HepG2 (cell line): ENCODE data around the gene C2orf42. TPM values are rescaled to one million over a fixed set of nuclear protein-coding genes. Genes with fewer than 3 reads are reported as not detected.

Experiments
- CBFB ChIP-seq: sonication (generic); formaldehyde crosslinking; IDR thresholded peaks from 2 replicates; pipeline ENCODE4 v1.4.0; 2020; ENCODE audit warnings: missing genetic modification reagents
- ETV6 ChIP-seq: sonication (generic); formaldehyde crosslinking; conservative IDR thresholded peaks from 2 replicates; pipeline ENCODE4 v1.4.0; 2020; ENCODE audit warnings: missing genetic modification reagents
- GABPA ChIP-seq, 2 experiments: IDR thresholded peaks; 2 replicates each; pipeline ENCODE4 v1.6.1; 2011 to 2016; ENCODE audit warnings: low read depth in 2 of 2, low read length in 1 of 2, missing biosample characterization in 1 of 2, missing genetic modification characterization in 1 of 2
- ONECUT2 ChIP-seq: sonication (generic); formaldehyde crosslinking; IDR thresholded peaks from 2 replicates; pipeline ENCODE4 v1.4.0; 2020; ENCODE audit warnings: missing genetic modification reagents
- PBX2 ChIP-seq: IDR thresholded peaks from 2 replicates; pipeline ENCODE4 v1.6.1; 2016; ENCODE audit warnings: control low read depth
- RXRA ChIP-seq: sonication (generic); formaldehyde crosslinking; IDR thresholded peaks from 2 replicates; pipeline ENCODE4 v1.5.1; 2020; ENCODE audit warnings: missing genetic modification reagents
- TARDBP ChIP-seq: sonication (generic); formaldehyde crosslinking; IDR thresholded peaks from 2 replicates; pipeline ENCODE4 v1.8.0; 2022; ENCODE audit warnings: mild to moderate bottlenecking, missing genetic modification reagents
- TSC22D2 ChIP-seq: sonication (generic); formaldehyde crosslinking; IDR thresholded peaks from 2 replicates; pipeline ENCODE4 v1.5.1; 2020; ENCODE audit warnings: missing genetic modification reagents, mild to moderate bottlenecking, borderline replicate concordance
- ZFP1 ChIP-seq: IDR thresholded peaks from 2 replicates; pipeline ENCODE4 v1.6.1; 2016
- ZNF253 ChIP-seq: sonication (generic); formaldehyde crosslinking; IDR thresholded peaks from 2 replicates; pipeline ENCODE4 v1.8.0; 2022; ENCODE audit warnings: mild to moderate bottlenecking, missing genetic modification reagents, borderline replicate concordance
- ZNF34 ChIP-seq: sonication (generic); formaldehyde crosslinking; IDR thresholded peaks from 2 replicates; pipeline ENCODE4 v1.4.0; 2020; ENCODE audit warnings: mild to moderate bottlenecking, missing genetic modification reagents, borderline replicate concordance
- ZNF407 ChIP-seq: sonication (generic); formaldehyde crosslinking; IDR thresholded peaks from one replicate; pipeline ENCODE4 v1.5.1; 2020; ENCODE audit warnings: mild to moderate bottlenecking, missing genetic modification reagents; ENCODE audit errors: not compliant biosample characterization
- ZNF460 ChIP-seq: sonication (generic); formaldehyde crosslinking; IDR thresholded peaks from 2 replicates; pipeline ENCODE4 v1.5.1; 2020; ENCODE audit warnings: missing genetic modification reagents, mild to moderate bottlenecking, borderline replicate concordance
- ZNF484 ChIP-seq: sonication (generic); formaldehyde crosslinking; IDR thresholded peaks from 2 replicates; pipeline ENCODE4 v1.5.1; 2020; ENCODE audit warnings: mild to moderate bottlenecking, low read depth, missing genetic modification reagents, borderline replicate concordance
- ZNF550 ChIP-seq: sonication (generic); formaldehyde crosslinking; IDR thresholded peaks from 2 replicates; pipeline ENCODE4 v1.4.0; 2020; ENCODE audit warnings: mild to moderate bottlenecking, missing genetic modification reagents, borderline replicate concordance
- ZNF709 ChIP-seq: sonication (generic); formaldehyde crosslinking; IDR thresholded peaks from 2 replicates; pipeline ENCODE4 v1.5.0; 2020; ENCODE audit warnings: mild to moderate bottlenecking, missing genetic modification reagents
- ZNF737 ChIP-seq: sonication (generic); formaldehyde crosslinking; IDR thresholded peaks from 2 replicates; pipeline ENCODE4 v1.5.0; 2020; ENCODE audit warnings: missing genetic modification reagents, mild to moderate bottlenecking, borderline replicate concordance
- ZZZ3 ChIP-seq: sonication (generic); formaldehyde crosslinking; IDR thresholded peaks from 2 replicates; pipeline ENCODE4 v1.4.0; 2020; ENCODE audit warnings: missing genetic modification reagents, mild to moderate bottlenecking, borderline replicate concordance
- polyA plus RNA-seq, 8 experiments: library from polyadenylated mRNA; depleted of rRNA in 3 of 8; stranded (reverse) in 7 of 8; unstranded in 1 of 8; fragments of >200 nt; fragmentation: Illumina TruSeq in 4 of 8; extraction: Trizol in 4 of 8; gene quantifications; 2 replicates each; pipeline versions ENCODE4 v1.2.1 to v1.2.3, GENCODE V29; 2011 to 2016; ENCODE audit warnings: low read depth in 4 of 8, missing spikeins in 1 of 8, mixed read lengths in 1 of 8; ENCODE audit not compliant: insufficient read depth in 1 of 8
- total RNA-seq, 5 experiments: library from RNA; depleted of rRNA; stranded (reverse); fragments of >200 nt; fragmentation: Illumina TruSeq; extraction: Trizol; gene quantifications; 2 replicates each; pipeline ENCODE4 v1.2.3, GENCODE V29; 2016; ENCODE audit warnings: low read depth in 1 of 5
- TF ChIP-seq, protein P1 (sequence below): sonication (generic); formaldehyde crosslinking; IDR thresholded peaks from 2 replicates; pipeline ENCODE4 v1.5.0; 2020; ENCODE audit warnings: missing genetic modification reagents

C2orf42 gene
- total and polyA plus RNA-seq, 2 of the 13 experiments (the other 11 are each of a cell fraction or from before 2014, with no cell fraction given): 9.3 to 9.9 TPM

DNA sequence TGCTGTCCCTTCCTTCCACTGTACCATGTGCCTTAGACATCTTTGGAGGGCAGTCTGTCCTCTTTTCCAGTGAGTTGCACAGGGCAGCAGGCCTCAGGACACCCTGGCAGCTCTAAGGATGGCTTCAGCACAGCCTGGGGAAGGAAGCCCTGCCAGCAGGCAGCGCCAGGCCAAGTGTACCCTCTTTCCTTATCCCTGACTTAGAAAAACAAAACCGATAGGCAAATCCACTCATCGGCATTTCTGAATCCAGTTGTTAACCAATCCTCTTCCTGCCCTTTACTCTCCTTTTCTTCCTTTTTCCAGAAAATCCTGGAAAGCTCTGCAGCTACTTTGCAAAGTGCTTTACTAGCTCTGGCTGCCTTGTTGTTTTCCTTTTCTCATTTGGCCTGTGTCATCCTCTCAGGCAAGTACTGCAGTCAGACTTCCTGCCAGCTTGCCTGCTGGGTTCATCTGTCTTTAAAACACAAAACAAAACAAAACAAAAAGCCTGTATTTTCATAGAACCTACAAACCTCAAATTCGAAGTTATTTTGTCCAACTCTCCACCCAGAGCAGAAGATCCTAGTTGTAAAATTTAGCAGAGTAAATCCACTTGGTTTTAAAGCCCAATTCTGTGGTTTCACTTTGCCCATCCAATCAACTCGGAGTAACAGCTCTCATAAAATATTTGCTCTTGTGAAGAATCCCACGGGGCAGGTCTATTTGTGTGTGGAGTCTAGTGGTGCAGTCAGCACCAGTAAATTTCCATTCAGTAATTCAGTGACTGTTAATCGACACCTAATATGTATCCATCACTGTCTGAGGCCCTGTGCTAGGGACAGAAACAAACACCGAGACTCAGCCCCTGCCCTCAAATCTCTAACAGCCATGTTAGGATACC lies 58.3 kb downstream of the C2orf42 start (continued):
- TF ChIP-seq RXRA (CRISPR knock-in tag) (no peak), ETV6 (CRISPR knock-in tag) (no peak), ZNF550 (no peak), ZNF709 (CRISPR knock-in tag) (no peak), ZNF484 (CRISPR knock-in tag) (no peak), ONECUT2 (CRISPR knock-in tag) (no peak), ZNF253 (CRISPR knock-in tag) (no peak), PBX2 (peak; percentile 26), ZNF34 (CRISPR knock-in tag) (peak; percentile 75; the same call in 1 of the 2 replicates), GABPA (IDR thresholded peaks at IDR 0.05; ENCODE audit: low read depth, low read length) (no peak), GABPA (CRISPR knock-in tag; IDR thresholded peaks at IDR 0.05; ENCODE audit: low read depth) (peak; percentile 61), ZZZ3 (CRISPR knock-in tag) (no peak), ZNF737 (CRISPR knock-in tag) (no peak), ZFP1 (CRISPR knock-in tag) (0 out of 2 replicates have a peak, but pooled peaks have one; percentile 52), CBFB (CRISPR knock-in tag) (no peak), ZNF407 (CRISPR knock-in tag) (no peak), ZNF460 (CRISPR knock-in tag) (no peak), TARDBP (CRISPR knock-in tag) (no peak), TSC22D2 (CRISPR knock-in tag) (peak; percentile 48; the same call in 1 of the 2 replicates)
- TF ChIP-seq, protein P1, sequence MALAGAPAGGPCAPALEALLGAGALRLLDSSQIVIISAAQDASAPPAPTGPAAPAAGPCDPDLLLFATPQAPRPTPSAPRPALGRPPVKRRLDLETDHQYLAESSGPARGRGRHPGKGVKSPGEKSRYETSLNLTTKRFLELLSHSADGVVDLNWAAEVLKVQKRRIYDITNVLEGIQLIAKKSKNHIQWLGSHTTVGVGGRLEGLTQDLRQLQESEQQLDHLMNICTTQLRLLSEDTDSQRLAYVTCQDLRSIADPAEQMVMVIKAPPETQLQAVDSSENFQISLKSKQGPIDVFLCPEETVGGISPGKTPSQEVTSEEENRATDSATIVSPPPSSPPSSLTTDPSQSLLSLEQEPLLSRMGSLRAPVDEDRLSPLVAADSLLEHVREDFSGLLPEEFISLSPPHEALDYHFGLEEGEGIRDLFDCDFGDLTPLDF (CRISPR knock-in tag): no peak
